Umbilical cord (tissue), 2 donors: ENCODE results near the gene MYLK. TPM values are rescaled to one million over a fixed set of nuclear protein-coding genes. Genes with fewer than 3 reads are reported as not detected.
A peak's percentile ranks its signal among the peaks of the same experiment; 100 is the strongest.

Experiments
- DNase-seq: peaks from one replicate; pipeline ENCODE4 v3.0.0-alpha.2; 2015; ENCODE audit warnings: low spot score
- total RNA-seq: library from RNA; depleted of rRNA; stranded (reverse); fragments of >200 nt; gene quantifications from one replicate; pipeline ENCODE4 v1.2.3, GENCODE V29; 2014; ENCODE audit warnings: low replicate concordance; ENCODE audit not compliant: insufficient read depth

MYLK gene
- total RNA-seq, 1 donor from 2014 or later, result 1,145 TPM

DNA sequence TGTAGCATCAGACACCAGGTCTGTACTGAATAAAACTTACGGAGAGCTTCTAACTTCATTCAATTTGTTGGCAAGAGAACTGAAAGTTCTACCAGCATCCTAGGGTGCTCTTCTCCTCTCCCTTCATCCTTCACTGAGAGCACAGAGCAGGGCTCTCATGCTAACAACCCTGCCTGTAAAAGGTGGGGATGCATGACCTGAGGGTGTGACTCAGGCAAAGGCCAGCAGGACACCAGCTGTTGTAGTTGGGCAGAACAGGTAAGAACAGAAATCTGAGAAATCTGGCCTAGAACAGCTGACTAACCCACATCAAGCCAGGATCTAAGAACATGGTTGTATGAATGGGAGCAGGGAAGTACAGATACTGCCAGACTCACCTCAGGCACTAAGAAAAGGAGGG lies 64.2 kb downstream of the MYLK start:
- DNase-seq, result no peak

DNA sequence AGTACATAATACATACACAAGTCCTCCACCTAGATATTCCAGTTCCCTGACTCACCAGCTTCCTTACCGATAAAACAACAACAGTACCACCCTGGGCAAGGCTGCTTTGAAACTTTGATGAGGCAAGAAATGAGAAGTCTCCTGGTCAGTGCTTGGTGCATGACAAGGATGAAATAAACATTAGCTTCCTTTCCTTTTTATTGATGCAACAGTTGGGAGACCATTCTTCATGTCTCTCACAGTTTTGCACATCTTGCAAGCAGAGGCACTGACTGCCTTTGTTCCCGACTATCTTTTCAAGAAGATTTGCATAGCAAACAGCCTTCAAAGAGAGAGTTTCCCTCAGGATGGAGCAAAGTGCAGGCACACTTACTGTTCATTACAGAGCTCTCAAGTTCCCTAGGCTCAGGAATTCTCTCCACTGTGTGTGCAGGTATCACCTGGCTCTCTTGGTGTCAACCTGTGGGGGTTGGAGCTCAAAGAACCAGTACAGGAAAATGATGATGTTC lies 65.2 kb downstream of the MYLK start:
- no peak for DNase-seq

DNA sequence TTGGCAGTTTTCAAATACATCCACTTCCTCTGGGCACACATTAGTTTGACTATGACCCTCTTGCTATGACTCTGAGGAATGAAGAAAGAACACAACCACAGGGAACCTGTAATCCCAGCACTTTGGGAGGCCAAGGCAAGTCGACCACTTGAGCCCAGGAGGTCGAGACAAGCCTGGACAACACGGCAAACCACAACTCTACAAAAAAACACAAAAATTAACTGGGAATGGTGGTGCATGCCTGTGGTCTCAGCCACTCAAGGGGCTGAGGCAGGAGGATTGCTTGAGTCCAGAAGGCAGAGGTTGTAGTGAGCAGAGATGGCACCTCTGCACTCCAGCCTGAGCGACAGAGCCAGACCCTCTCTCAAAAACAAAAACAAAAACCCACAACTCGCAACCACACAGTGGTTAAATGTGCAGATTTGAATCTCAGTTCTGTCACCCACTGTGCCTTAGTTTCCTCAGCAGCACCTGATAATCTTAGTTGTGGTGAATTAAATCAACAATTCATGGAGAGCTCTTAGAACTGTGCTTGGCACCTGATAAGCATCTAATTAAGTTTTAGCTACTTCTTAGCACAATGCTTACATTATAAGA lies 65.7 kb downstream of the MYLK start:
- DNase-seq, result no peak

DNA sequence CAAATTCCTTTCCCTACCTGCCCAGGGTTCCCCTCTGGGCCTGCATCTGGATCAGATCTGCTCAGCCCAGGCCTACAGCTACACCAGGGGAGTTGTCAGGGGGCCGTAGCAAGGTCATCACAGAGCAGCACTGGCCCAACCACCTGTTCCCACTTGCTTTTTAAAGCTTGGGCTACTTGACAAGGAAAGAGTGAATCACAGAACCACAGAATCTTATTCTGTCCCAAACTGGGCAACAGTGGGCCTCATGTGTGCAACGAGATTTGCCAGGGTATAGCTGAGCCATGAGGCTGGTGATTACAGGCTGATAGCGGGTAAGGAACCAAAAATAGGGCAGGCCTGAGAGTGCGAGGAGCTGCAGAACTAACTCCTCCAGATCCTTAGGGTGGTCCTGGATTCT lies 66.7 kb downstream of the MYLK start:
- no peak for DNase-seq

DNA sequence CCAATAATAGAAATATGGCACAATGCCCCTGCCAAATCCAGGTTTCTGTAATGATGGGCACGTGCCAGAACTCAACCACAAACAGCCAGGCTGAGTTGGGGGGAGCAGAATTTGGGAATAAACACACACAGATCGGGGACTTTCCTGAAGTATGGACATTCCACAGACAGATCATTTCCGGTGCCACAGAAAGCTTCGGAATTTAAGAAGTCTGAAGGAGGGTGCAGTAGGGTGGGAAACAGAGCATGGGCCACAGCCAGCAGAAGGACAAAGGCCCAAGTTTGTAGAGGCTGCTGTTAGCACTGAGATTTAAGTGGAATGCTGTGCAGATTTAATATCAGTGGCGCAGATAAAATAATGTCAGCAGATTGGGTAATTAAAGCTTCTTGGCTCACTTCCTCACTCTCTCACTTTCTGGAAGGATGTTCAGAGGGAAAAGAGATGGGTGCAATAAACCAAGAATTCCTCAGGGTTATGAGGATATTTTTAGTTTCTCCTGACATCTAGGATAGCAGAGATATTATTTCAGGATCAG lies 67.4 kb downstream of the MYLK start:
- peak; percentile 85 for DNase-seq

DNA sequence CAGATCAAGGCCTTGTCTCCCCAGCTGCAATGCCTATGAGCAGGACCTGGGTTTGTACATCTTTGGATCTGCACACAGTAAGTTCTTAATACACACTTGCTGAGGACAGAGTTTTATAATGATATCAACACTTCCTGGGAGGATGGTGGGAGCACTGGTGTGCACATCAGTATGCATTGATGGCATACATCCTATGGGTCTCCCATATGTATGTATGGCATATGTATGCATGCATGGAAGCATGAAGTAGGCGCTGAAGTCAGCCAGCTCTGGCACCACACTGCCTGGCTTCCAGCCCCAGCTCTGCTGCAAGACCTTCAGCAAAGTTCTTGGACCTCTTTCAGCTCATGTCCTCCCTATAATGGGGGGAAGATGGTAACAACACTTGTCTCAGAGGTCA lies 68.2 kb downstream of the MYLK start:
- no peak for DNase-seq

DNA sequence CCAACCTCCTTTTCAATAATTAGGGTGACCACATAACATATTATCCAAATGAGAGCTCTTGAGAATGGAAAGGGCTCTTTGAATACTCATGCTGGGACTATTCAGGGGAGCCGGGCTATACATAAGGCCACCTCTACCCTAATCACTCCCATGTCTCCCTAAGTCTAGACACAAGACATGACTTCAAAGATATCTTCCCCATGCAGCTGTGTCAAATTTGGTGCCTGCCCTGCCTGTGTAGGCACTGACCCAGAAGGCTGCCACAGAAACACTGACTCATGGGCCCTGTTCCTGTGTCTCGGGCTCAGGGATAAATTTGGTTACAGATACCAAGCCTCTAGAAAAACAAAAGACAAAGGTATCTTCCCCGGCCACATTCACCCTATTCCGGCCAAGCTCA lies 70.3 kb downstream of the MYLK start:
- no peak for DNase-seq

DNA sequence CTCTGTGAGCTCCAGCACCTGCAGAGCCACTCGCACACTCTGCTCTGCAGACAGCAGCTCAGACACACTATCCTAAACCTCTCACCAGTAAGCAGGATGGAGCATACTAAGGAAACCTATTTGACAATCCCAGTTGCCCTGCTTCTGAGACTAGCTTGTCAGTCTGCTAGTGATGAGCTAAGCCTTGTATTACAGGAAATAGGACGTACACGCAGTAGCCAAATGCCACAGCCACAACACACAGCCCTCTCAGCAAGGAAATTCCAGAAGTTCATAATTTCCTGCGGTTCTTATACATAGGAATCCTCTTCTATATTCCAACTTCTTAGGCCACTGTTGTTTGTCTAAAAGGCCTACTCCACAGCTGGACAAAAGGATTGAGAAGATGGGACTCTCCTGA lies 74.5 kb downstream of the MYLK start:
- DNase-seq, result no peak

DNA sequence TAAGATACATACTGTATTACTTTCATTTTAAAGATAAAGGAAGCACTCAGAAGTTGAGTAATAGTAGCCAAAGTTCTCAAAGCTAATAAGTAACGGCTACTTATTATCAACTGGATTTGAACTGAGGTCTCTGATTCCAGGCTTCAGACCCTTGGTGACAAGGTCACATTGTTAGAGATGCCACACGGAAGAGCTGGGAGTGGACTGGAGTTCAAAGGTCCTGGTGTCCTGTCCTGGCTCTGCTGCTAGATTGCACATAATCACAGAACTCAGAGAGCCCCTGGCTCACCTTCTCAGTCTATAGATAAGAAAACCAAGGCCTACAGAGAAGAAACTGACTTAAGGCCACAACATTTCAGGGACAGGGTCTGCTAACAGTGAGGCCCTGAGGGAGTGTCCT lies 75.3 kb downstream of the MYLK start:
- DNase-seq, result no peak

DNA sequence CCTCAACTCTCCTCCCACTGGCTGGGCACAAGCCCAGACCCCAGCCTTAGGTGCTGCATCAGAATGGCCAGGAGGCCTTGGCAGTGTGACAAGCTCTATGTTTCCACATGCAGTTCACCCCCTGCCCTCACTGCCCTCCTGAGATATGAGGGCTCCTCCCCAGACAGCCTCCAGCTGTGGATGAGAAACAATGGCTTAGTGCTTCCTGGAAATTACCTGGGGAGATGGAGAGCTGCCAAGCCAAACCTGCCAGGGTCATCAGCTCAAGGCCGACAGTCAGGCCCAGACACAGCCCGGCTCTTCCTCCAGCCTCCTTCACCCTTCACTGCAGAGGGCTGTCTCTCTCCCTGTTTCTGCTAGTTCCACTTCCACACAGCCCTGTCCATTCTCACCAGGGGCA lies 76.3 kb downstream of the MYLK start:
- DNase-seq, result no peak

DNA sequence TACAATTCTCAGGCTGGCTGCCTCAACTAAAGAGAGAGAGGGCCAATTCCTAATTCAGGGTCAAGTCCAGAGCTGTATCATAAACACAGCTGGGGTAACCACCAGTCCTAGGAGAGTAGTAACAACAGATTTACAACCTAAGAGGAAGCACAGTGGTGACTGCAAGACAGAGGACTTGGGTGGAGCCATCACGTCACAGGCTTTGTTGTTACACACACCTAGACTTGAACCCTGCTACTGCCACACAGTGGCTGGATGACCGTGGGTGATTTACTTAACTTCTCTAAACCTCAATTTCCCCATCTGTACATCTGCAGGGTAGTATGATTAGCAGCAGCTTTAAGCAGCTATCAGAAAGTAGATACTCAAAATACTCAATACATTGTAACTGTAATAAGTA lies 78.6 kb downstream of the MYLK start:
- DNase-seq, result no peak

DNA sequence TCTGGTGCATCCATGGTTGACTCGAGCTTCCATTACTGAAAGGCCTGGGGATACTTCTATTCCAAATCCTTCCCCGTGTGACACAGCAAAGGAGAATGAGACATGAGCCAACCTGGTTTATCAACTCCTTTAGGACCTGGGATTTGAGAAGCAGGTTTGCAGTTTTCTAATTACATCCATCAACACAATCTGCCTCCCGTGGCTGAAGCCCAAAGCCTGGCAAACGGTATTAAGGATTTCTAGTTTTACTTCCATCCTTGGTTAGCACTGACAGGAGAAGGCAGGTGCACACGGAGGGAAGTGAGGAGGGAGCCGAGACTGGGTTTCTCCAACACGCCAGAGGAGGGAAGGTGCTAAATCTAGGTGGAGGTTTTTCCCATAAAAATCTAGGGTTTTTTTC lies 79.0 kb downstream of the MYLK start:
- no peak for DNase-seq

DNA sequence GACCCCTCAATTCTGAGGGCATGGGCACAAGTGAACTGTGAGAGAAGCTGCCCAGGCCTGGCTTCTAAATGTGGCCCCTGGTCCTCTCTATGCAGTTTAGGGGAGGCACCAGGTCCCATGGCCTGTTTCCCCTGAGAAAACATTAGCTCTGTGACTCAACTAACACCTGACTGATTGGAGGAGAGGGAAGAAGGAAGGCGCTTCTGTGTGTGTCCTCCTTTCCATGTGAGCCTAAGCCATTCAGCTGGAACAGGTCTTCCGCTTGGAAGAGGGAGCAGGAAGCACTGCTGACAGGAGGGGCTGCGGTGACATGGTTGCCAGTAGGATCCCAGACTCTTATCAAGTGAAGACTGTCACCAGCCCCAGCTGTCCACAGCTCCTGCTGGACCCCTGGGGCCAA lies 79.5 kb downstream of the MYLK start:
- DNase-seq, result no peak

DNA sequence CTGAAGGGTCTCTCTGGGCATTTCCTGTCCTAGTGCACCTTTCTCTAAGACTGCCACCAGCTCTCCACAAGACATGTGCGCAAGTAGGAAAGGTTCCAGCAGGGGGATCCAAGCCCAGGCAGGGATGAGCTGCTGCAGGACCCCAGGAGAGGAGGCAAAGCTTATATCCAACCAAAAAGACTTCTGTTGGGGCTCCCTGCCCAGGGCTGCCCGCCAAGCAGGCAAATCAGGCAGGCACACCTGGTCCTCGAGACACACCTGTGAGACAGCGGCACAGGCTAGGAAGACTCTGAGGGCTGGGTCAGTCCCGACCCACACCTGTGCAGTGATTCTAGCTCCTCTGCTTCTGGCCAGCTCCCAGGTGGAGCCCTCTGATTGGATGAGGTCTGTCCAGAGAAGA lies 80.6 kb downstream of the MYLK start:
- no peak for DNase-seq

DNA sequence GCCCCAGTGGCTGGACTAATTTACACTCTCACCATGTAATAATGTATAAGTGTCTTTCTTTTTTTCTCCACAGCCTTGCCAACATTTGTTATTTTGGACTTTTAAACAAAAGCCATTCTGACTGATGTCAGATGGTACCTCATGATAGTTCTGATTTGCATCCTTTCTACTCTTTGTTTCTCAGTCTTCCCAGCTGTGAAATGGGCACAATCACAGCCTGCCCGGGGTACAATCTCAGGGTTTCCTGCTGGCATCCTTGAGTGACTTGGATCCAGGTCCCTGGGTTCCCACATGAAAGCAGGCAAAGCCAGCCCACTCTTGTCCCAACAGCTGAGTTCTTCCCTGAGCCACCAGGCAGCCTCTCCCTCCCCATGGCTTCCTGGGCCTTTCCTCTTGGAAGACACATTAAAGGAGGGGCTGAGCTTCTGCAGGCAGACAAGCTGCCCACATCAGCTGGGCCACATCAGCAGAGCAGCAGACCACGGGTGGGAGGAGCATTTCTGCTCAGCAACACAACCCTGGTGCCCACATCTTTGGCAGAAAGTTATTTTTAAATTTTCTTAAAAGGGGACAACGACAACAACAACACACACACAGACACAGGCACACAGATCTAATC lies 82.0 kb downstream of the MYLK start:
- peak; percentile 15 for DNase-seq

DNA sequence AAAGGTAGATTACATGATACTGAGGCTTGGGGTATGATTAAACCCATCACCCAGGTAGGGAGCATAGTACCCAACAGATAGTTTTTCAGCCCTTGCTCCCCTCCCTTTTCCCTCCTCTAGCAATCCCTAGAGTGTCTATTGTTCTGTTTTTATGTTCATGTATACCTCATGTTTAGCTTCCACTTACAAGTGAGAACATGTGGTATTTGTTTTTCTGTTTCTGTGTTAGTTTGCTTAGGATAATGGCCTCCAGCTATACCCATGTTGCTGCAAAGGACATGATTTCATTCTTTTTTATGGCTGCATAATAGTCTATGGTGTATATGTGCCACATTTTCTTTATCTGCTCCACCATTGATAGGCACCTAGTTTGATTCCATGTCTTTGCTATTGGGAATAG lies 82.7 kb downstream of the MYLK start:
- no peak for DNase-seq

DNA sequence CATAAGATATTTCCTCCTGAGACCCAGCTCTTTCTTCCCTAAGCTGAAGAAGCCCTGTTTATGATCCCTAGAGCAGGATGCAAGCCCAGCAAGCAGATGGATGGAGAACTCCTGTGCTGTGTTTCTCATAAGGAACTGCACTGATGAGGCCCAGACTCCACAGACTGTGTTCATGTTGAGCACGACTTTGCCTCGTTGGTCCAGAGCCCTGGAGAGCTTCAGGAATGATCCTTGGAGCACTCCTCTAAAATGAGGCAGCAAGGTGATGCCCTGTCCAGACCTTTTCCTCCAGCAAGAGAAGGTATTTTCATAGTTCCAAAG lies 83.8 kb downstream of the MYLK start:
- DNase-seq, result peak; percentile 91

DNA sequence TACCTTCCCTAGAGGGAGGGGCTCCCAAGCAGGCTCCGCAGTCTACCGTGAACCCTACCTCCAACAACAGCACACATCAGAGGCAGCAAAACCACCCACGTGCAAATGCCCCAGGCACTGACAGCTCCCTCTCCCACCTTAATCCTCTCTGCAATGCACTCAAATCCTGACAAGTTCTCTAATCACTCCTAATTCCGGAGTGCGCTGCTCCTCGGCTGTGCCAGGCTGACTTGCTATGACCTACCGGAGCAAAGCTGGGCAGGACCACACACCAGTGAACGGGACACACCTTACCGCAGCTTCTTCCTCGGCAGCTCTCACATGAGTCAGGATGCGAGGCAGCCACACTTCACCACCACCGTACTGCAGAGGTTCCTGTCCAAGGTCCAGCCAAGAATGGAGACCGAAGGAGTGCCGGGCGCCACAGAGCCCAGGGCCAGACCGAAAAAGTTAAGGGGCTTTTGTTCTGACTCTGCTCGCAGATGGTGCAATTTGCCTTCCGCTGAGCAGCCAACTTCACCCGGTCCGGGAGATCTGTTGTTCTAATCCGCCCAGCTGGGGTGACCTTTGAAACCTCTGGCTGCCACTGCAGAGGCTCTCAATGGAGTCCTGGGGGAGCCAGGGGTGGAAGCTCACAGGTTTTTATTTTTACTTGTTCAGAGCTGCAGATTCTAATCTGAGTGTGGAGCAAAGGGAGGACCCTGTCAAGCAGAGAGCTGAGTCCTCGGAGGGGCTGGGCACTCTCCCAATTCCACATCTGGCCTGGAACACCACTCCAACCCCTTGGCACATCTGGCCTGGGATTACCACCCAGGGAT lies 84.4 kb downstream of the MYLK start:
- no peak for DNase-seq

DNA sequence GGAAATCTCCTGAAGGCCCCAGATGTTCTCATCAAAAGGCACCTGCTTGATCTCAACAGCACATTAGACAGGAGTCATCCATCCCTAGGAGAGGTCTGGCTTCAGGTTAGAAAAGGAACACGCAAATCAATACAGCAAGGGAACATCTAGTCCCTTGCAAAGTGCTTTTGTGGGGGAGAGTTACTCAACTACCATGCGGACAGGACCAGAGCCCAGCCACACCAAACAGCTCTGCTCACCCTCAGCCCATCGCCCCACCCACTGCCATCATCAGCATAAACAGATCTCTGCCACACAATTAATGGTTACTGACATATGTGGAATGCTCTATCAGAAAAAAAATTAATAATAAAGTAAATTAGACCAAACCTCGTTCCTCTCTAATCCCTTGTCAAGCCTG lies 85.6 kb downstream of the MYLK start:
- no peak for DNase-seq

DNA sequence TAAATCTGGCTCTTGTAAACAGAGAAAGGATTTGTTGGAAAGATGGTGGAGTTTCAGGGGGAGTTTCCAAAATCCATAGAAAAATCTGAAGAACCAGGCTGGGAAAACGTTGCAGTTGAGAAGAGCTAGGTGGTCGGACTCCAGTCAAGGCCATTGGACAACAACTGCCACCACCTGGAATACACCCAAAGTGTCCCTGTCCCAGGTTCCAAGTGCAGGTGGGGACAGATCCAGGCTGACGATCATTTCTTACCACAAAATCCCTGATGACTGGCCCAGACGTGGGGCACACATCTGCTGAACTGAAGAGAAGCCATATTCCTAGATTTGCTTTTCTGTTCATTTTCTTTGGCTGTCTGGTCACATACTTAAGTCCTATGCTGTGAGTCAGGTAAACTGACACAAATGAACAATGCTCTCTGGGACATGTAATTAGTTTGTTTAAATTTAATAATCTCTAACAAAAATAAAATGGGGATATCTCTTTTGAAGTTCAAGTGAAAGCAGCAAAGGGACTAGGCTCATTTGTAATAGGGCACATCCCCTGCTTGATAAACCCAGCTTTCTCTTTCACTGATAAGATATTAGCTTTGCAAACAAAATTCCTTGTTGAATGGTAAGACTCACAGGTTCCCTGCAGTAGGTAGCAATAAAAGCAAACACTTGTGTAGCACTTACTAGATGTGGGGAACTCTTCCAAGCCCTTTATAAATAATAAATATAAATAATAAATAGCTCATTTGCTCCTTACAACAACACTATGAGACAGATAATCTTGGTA lies 88.5 kb downstream of the MYLK start:
- DNase-seq, result no peak

DNA sequence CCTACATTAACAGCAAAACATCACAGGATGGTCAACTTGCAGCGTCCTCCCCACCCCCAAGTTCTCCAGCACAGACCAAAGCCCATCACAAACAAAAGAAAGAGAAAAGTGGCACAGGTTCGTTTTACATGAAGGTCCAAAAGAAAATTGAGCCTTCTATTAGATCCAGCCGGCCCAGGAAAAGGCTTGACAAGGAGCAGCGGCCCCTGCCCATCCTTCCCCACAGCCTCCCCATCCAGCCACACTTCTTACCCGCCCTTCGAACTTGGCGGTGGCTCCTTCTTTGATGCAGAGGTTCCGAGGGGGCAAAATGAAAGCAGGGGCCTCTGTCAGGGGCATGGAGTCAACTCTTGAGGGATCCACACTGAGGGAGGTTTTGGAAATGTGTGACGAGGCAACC lies 90.7 kb downstream of the MYLK start:
- no peak for DNase-seq
